ENCODE data around the gene KRTAP12-4.
"Not testable (repeated sequence)": the region's sequence is repeated elsewhere in the genome, so short reads cannot be mapped to it uniquely, and the experiment has no call there.

KRTAP12-4 gene

DNA sequence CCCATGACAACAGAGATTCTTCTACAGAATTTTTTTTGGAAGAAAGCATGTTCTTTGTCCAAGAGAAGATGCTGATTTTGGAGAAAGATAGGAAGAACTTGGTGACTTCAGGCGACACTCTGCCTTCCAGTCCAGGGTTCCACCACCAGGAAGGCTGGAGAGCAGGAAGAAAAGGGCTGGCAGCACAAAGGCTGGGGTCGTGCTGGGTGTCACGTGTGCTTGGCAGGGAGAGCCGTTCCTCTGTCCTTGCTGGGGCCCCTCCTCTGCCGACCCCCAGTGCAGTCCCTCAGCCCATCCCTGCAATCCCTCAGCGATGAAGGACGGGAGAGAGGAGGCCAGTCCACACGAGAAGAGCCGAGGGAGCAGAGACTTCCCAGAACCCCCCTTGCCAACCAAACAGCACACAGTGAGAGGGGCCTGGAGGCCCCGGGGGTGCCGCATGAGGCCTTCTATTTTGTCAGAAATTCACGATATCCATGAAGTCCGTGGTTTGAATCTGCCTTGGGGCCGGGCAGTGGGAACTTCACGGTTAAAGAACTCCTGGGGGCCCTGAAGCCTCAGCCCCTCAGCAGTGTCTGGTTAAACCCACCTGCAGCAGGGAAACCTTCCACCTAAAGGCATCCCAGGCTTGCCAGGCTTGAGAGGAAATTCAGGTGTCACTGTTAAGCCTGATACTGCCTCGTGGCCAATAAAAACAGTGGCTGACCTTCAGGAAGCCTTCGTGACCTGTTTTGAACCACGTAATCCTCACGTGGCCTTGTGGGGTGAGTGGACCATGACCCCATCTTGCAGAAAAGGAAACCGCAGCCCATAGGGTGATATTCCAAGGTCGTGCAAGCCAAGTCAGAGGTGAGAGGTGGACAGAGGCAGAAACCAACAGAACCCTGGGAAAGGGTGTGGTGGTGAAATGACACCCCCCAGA, 45.9 kb upstream of the KRTAP12-4 start:
- no peak for DNase-seq (ENCODE audit: extremely low read depth, low read depth)
- no peak overlapping the region for H3K4me3 ChIP-seq (replicated peaks; ENCODE audit: low read depth, low read length)
- TF ChIP-seq, protein P1, sequence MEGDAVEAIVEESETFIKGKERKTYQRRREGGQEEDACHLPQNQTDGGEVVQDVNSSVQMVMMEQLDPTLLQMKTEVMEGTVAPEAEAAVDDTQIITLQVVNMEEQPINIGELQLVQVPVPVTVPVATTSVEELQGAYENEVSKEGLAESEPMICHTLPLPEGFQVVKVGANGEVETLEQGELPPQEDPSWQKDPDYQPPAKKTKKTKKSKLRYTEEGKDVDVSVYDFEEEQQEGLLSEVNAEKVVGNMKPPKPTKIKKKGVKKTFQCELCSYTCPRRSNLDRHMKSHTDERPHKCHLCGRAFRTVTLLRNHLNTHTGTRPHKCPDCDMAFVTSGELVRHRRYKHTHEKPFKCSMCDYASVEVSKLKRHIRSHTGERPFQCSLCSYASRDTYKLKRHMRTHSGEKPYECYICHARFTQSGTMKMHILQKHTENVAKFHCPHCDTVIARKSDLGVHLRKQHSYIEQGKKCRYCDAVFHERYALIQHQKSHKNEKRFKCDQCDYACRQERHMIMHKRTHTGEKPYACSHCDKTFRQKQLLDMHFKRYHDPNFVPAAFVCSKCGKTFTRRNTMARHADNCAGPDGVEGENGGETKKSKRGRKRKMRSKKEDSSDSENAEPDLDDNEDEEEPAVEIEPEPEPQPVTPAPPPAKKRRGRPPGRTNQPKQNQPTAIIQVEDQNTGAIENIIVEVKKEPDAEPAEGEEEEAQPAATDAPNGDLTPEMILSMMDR (IDR thresholded peaks at IDR 0.05; ENCODE audit: low read depth, low read length, missing control alignments), result no peak

DNA sequence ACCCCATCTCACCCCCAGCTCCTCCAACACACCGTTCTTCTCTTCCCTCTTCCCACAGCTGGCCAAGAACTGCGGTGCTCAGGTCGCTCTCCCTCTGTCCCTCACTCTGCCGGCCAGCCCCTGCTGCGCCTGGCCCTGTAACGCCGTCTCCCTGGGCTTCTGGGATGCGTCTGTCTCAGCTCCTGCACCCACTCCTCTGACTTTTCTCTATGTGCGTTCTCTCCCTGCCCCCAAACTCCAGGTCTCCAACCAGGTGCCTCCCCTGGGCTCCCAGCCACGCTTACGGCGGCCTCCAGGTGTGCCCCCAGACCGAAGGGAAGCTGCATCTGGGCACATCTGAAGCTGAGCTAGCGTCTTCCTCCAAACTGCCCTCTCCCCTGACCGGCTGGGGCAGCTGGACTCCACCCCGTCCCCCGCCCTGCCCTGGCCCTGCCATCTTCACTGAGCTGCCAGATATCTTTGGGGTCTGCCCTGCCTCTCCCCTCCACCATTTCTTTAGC, 45.1 kb upstream of the KRTAP12-4 start:
- DNase-seq (ENCODE audit: extremely low read depth, low read depth), result no peak
- TF ChIP-seq, protein P1 (IDR thresholded peaks at IDR 0.05; ENCODE audit: low read depth, low read length, missing control alignments), result no peak
- no peak overlapping the region for H3K4me3 ChIP-seq (replicated peaks; ENCODE audit: low read depth, low read length)

DNA sequence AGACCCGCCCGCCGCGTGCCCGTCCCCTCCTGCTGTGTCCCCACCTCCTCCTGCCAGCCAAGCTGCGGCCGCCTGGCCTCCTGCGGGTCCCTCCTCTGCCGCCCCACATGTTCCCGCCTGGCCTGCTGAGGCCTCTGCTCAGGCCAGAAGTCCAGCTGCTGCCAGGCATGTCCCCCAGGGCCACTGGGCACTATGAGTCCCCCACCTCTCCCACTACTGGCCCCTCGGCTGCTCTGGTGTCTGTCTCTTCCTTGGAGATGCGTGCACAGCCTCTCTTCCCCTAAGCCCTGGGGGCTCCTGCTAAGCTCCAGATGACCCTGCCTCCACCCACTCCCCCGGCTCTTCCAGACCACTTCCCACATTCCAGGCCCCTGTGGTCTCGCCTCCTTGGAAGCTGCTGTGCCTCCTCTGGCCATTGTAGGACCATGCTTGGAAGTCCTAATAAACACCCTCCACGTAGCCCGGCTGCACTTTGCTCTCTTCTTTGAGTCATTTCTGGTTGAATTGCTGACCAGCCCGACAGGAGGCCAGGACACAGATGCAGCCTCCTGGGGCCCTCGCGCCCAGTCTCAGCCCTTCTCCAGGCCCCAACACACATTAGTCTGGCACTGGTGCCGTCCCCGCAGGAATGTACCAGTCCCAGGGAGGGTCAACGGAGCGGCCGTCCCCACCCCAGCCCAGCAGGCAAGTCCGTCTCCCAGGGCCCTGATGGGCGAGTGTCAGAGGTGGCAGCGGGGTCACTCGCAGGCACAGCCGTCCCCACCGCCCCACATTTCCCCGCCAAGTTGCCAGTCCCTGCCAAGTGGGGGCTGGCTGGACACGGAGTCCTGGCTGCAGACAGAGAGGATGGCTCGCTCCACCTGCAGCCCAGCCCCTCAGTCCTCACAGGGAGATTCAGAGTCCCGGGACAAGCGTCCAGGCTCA, 43.6 kb upstream of the KRTAP12-4 start:
- DNase-seq (ENCODE audit: extremely low read depth, low read depth), result no peak
- no peak overlapping the region for H3K4me3 ChIP-seq (replicated peaks; ENCODE audit: low read depth, low read length)
- TF ChIP-seq, protein P1 (IDR thresholded peaks at IDR 0.05; ENCODE audit: low read depth, low read length, missing control alignments), result no peak

DNA sequence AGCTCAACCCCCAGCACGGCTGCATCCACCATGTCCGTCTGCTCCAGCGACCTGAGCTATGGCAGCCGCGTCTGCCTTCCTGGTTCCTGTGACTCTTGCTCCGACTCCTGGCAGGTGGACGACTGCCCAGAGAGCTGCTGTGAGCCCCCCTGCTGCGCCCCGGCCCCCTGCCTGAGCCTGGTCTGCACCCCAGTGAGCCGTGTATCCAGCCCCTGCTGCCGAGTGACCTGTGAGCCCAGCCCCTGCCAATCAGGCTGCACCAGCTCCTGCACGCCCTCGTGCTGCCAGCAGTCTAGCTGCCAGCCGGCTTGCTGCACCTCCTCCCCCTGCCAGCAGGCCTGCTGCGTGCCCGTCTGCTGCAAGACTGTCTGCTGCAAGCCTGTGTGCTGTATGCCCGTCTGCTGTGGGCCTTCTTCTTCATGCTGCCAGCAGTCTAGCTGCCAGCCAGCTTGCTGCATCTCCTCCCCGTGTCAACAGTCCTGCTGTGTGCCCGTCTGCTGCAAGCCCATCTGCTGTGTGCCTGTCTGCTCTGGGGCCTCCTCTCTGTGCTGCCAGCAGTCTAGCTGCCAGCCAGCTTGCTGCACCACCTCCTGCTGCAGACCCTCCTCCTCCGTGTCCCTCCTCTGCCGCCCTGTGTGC, 42.8 kb upstream of the KRTAP12-4 start, which contains the start of gene KRTAP10-12:
Gene KRTAP10-12, plus strand, starts transcription at position 1 of the 639 bp plus-strand sequence. Its CDS starts 30 bp downstream, at position 31.
- not testable (repeated sequence) for H3K4me3 ChIP-seq (replicated peaks; ENCODE audit: low read depth, low read length); DNase-seq (ENCODE audit: extremely low read depth, low read depth)

DNA sequence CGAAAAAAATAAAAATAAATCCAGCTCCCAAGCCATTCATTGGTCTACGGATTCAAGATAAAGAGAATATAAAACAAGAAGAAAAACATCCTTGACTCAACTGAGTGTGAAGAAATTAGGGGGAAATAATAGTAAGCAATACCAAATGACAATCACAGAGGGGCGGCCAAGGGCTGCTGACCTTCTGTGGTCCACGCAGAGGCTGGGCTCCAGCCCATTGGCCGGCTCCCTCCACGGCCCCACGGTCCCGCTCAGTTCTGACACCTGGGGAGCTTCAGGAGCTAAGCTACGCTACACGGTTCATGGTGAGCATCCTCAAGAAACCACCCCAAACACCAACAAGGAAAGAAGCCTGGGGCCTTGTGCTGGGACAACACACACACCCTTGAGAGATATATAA, 42.1 kb upstream of the KRTAP12-4 start:
- DNase-seq (ENCODE audit: extremely low read depth, low read depth), result no peak
- no peak overlapping the region for H3K4me3 ChIP-seq (replicated peaks; ENCODE audit: low read depth, low read length)
- TF ChIP-seq, protein P1 (IDR thresholded peaks at IDR 0.05; ENCODE audit: low read depth, low read length, missing control alignments), result no peak

DNA sequence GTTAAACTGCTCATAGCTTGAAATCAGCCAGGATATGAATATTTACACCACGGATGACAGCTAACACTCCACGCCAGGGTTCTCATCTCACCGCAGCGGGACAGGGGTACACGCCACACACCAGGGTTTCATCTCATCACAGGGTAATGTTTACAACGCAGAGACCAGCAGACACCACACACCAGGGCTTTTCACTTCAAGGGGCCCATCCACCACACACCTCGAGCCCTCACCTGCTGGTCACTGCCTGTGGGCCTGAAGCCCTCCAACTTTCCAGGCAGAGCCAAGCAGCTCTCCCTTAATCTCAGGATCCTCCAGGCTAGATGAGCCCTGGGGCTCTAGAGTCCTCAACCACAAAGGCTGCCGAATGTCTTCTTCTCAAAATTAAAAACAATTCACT, 41.2 kb upstream of the KRTAP12-4 start:
- TF ChIP-seq, protein P1 (IDR thresholded peaks at IDR 0.05; ENCODE audit: low read depth, low read length, missing control alignments), result no peak
- no peak overlapping the region for H3K4me3 ChIP-seq (replicated peaks; ENCODE audit: low read depth, low read length)
- no peak for DNase-seq (ENCODE audit: extremely low read depth, low read depth)

Data from HFF-Myc (cell line).